ENCODE results near the gene TSPAN8.

DNA sequence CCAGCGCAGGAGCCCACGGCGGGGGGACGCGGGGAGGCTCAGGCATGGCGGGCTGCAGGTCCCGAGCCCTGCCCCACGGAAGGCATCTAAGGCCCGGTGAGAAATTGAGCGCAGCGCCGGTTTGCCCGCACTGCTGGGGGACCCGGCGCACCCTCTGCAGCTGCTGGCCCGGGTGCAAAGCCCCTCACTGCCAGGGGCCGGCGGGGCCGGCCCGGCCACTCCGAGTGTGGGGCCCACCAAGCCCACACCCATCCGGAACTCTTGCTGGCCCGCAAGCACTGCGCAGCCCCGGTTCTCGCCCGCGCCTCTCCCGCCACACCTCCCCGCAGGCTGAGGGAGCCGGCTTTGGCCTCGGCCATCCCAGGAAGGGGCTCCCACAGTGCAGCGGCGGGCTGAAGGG is 8.5 kb upstream of the TSPAN8 start:
- TF ChIP-seq POLR2AphosphoS5 (IDR thresholded peaks at IDR 0.05; ENCODE audit: low read depth, low read length): no peak
- no peak for TF ChIP-seq POLR2A (IDR thresholded peaks at IDR 0.05; ENCODE audit: low read depth, low read length)

Data from GM12892 (cell line).